Activated T-helper 1 cell treated with anti-CD3 and anti-CD28 coated beads, Interleukin-2, amount 50 U/mL, for 16 hours (primary cell): ENCODE results near the gene PRSS2.

Experiments
- DNase-seq, 2 donors: peaks; one replicate each; pipeline ENCODE4 v3.0.0-alpha.2; 2020; ENCODE audit warnings: low read depth in 1 of 2, low spot score in 1 of 2

Gene PRSS2

GRCh38 chr7:142785841-142786250 lies 15.1 kb downstream of the PRSS2 start:
- peak; percentile 38 to 58 for DNase-seq

- DNase-seq, result no peak
Measured at GRCh38 chr7:142787034-142787768, 16.4 kb downstream of the PRSS2 start.

DNA sequence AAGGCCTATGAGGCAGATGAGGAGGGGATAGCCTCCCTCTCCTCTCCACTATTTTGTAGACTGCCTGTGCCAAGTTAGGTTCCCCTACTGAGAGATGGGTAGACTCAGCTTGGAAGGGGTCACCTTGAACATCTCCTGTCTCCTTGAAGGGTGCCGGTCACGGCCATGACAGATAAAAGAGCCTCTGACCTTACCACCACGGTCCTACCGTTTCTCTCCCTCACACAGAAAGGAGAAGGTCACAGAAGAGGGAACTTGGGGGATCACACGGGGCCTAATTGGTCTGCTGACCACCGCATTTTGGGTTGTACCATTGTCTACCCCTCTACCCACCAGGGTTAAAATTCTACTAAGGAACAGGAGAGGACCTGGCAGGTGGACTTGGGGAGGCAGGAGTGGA lies 17.0 kb downstream of the PRSS2 start:
- DNase-seq, result no peak

- no peak for DNase-seq
Measured at GRCh38 chr7:142788303-142789289, 17.8 kb downstream of the PRSS2 start.

DNA sequence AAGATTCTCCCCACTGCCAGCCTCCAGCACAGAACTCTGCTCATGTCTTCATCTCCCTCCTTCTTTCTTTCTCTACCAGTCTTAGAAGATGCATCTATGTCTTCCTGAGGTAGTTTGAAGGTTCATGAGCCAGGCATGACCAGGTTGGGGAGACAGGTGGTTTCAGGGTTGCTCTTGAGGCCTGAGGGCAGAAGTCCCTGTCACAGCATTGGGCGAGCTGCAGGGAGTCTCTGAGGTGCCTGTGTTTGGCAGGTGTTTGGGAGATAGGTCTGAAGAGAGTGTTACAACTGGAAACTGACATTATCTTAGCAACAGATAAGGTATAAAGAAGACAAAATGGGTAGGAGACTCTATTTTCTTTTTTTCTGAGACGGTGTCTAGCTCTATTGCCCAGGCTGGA lies 18.7 kb downstream of the PRSS2 start:
- DNase-seq, result no peak

GRCh38 chr7:142790056-142790455 lies 19.3 kb downstream of the PRSS2 start:
- DNase-seq, result no peak

- no peak for DNase-seq
Measured at GRCh38 chr7:142790555-142790954, 19.8 kb downstream of the PRSS2 start.

DNA sequence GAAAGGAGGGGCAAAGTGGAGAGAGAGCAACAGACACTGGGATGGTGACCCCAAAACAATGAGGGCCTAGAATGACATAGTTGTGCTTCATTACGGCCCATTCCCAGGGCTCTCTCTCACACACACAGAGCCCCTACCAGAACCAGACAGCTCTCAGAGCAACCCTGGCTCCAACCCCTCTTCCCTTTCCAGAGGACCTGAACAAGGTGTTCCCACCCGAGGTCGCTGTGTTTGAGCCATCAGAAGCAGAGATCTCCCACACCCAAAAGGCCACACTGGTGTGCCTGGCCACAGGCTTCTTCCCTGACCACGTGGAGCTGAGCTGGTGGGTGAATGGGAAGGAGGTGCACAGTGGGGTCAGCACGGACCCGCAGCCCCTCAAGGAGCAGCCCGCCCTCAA lies 20.7 kb downstream of the PRSS2 start:
- no peak for DNase-seq

GRCh38 chr7:142792129-142792528 lies 21.4 kb downstream of the PRSS2 start:
- no peak for DNase-seq

DNA sequence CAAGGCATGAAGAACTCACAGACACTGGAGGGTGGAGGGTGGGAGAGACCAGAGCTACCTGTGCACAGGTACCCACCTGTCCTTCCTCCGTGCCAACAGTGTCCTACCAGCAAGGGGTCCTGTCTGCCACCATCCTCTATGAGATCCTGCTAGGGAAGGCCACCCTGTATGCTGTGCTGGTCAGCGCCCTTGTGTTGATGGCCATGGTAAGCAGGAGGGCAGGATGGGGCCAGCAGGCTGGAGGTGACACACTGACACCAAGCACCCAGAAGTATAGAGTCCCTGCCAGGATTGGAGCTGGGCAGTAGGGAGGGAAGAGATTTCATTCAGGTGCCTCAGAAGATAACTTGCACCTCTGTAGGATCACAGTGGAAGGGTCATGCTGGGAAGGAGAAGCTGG lies 21.8 kb downstream of the PRSS2 start:
- no peak for DNase-seq

DNA sequence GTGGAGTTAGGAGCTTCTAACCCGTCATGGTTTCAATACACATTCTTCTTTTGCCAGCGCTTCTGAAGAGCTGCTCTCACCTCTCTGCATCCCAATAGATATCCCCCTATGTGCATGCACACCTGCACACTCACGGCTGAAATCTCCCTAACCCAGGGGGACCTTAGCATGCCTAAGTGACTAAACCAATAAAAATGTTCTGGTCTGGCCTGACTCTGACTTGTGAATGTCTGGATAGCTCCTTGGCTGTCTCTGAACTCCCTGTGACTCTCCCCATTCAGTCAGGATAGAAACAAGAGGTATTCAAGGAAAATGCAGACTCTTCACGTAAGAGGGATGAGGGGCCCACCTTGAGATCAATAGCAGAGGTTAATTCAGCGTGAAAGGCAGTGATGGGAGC lies 22.4 kb downstream of the PRSS2 start:
- DNase-seq, result no peak

DNA sequence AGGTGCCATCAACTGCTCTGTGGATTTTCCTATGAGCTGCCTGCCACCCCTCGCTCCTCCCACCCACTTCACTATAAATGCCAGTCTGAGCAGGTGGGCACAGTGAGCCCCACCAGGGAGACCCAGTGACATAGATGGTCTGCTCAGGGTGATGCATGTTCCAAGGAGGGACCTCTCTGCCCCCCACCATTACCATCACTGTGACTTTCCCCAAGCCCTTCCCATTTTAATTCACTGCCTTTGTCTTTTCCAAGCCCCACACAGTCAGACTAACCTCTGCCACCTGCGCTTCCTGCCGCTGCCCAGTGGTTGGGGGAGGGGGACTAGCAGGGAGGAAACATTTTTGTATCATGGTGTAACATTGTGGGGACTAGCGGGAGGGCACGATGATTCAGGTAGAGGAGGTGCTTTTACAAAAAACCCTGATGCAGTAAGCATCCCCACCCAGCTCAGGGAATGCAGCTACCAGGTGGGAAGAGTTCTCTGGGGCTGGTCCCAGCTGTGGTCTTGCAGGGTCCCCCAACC lies 24.6 kb downstream of the PRSS2 start:
- DNase-seq, result peak in 1 of 2 donors; percentile 29

DNA sequence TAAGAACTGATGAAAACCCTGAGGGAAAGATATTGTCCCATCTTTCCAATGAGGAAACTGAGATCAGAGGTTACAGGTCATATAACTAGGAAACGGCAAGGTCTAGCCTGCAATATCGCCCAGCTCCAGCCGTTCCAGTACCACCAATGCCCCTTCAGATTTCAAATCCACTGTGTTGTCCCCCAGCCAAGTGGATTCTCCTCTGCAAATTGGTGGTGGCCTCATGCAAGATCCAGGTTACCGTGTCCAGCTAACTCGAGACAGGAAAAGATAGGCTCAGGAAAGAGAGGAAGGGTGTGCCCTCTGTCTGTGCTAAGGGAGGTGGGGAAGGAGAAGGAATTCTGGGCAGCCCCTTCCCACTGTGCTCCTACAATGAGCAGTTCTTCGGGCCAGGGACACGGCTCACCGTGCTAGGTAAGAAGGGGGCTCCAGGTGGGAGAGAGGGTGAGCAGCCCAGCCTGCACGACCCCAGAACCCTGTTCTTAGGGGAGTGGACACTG lies 25.3 kb downstream of the PRSS2 start:
- DNase-seq, result no peak

DNA sequence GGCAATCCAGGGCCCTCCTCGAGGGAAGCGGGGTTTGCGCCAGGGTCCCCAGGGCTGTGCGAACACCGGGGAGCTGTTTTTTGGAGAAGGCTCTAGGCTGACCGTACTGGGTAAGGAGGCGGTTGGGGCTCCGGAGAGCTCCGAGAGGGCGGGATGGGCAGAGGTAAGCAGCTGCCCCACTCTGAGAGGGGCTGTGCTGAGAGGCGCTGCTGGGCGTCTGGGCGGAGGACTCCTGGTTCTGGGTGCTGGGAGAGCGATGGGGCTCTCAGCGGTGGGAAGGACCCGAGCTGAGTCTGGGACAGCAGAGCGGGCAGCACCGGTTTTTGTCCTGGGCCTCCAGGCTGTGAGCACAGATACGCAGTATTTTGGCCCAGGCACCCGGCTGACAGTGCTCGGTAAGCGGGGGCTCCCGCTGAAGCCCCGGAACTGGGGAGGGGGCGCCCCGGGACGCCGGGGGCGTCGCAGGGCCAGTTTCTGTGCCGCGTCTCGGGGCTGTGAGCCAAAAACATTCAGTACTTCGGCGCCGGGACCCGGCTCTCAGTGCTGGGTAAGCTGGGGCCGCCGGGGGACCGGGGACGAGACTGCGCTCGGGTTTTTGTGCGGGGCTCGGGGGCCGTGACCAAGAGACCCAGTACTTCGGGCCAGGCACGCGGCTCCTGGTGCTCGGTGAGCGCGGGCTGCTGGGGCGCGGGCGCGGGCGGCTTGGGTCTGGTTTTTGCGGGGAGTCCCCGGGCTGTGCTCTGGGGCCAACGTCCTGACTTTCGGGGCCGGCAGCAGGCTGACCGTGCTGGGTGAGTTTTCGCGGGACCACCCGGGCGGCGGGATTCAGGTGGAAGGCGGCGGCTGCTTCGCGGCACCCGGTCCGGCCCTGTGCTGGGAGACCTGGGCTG lies 26.0 kb downstream of the PRSS2 start:
- no peak for DNase-seq

- DNase-seq, result no peak
Measured at GRCh38 chr7:142797391-142798377, 26.9 kb downstream of the PRSS2 start.

DNA sequence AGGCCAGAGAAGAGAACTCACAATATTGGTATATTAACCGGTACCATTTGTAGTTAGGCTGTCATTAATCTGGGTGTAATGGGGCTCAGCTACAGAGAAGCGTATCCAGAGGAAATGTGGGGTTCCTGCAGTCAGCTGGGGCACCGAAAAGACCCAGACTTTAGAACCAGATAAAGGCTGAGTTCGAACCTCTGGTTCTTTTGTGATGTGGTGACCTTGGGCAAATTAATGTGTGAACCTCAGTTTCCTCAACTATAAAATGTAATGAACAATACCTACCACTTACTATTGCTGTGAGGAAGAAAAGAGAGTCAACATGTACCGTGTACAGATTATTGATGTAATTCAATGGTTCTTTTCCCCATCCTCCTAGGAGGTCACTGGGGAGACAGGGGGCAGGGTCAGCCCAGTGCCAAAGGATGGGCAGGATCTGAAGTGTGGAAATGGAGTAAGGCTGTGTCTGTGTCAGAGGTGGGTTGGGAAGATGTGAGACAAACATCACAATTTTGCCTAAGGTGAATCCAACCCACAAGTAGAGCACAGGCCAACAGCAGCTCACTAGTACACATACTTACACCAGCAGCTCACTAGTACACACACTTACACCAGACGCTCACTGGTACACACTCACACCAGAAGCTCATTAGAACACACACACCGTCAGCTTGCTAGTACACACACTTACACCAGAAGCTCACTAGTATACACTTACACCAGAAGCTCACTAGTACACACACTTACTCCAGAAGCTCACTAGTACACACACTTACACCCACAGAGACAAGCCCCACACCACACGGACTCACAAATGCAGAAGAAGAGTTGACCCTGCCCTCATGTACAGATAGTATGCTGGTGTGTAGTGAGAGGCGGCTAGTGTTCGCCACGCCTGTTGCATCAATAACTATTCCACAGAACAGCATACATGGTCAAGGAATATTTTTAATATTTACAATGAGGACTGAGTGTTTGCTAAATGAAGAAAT lies 28.0 kb downstream of the PRSS2 start:
- no peak for DNase-seq

DNA sequence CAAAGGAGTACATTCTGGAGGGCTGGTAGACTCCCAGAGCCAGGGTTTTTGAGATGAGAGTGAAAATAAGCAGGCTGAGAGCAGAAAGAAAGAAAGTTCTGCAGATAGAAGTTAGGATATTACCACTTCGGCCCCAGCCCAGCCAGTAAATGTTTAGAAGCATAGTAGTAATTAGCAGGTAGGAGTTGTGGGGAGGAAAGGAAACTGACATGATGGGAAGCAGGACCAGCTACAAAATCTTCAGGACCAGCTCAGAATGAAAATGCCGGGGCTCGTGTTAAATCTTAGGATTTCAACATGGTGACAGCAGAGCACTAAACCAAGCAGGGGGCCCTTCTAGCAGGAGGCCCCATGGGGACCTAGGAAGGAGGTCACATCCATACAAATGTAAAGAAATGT lies 28.7 kb downstream of the PRSS2 start:
- DNase-seq, result no peak

DNA sequence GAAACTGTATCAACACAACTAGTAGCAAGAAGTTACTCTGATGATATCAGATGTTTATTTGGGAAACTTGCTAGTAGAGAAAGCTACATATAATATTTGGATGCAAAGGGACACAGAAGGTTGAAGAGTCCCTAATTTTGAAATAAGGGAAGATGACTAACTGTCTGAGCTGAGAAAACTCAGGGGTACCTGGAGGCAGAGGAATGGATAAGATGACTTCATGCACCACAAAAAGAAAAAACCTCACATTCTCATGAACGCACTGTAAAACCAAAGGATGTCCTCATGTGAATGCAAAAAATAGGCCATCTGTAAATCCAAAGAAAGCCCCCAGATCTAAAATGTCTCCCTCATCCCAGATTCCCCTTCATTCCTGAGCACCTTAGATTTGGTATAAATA lies 29.3 kb downstream of the PRSS2 start:
- no peak for DNase-seq
